Nephron (organoid): ENCODE data around the gene COX4I2.

ENCODE experiments used
- H3K27ac Mint-ChIP-seq, 3 experiments: 2 replicates each; pipeline ENCODE4 v1.8.0; 2020; ENCODE audit warnings: mixed read lengths in 3 of 3, mild to moderate bottlenecking in 2 of 3, moderate library complexity in 1 of 3
- H3K27me3 Mint-ChIP-seq: 2 replicates; pipeline ENCODE4 v1.8.0; 2021; ENCODE audit warnings: low read depth, mild to moderate bottlenecking, moderate library complexity, mixed read lengths
- H3K36me3 Mint-ChIP-seq: 2 replicates; pipeline ENCODE4 v1.8.0; 2020; ENCODE audit warnings: low read depth, mixed read lengths
- H3K4me1 Mint-ChIP-seq: 2 replicates; pipeline ENCODE4 v1.8.0; 2020; ENCODE audit warnings: mixed read lengths
- H3K4me3 Mint-ChIP-seq, 3 experiments: 2 replicates each; pipeline ENCODE4 v1.8.0; 2020; ENCODE audit warnings: mild to moderate bottlenecking in 3 of 3, mixed read lengths in 3 of 3, moderate library complexity in 2 of 3
- H3K9me3 Mint-ChIP-seq: 2 replicates; pipeline ENCODE4 v1.8.0; 2020; ENCODE audit warnings: mixed read lengths
- TF ChIP-seq, protein P1 (sequence below), 3 experiments: fragments of 200-600 bp; sonication (generic); IDR thresholded peaks; one replicate each; pipeline ENCODE4 v1.5.0; 2021; ENCODE audit warnings: antibody characterized with exemption in 3 of 3; ENCODE audit not compliant: unreplicated experiment in 3 of 3

COX4I2 gene

DNA sequence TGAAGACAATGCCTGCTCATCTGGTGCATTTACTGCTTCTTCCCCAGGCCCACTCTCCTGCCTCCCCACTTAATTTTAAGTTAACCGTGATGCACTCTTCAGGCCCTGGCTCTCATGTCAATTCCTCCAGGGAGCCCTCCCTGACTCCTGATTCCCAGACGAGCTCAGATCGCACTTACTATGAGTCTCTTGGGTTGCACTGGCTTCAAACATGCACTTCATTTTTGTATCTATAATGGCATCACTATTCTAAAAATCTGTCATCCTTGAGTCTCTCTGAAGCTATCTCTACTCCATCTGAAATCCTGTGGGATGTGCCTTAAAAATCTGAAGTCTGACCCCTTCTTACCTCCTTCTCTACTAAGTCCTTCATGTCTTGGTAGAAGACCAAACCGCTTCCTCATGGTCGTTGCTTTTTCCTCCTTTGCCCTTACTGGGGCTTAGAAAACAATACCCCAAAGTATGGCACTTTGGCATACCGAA, 24.7 kb downstream of the COX4I2 start:
- no peaks in the 10 kb centered on the region for H3K27me3 Mint-ChIP-seq
- peak overlapping the region; percentile 64 to 80 (median 76) for H3K4me3 Mint-ChIP-seq
- peaks cover 19% of the 10 kb centered on the region for H3K4me1 Mint-ChIP-seq
- no peaks in the 10 kb centered on the region for H3K9me3 Mint-ChIP-seq
- peaks cover 8% of the 10 kb centered on the region for H3K36me3 Mint-ChIP-seq
- H3K27ac Mint-ChIP-seq = peak overlapping the region; percentile 14 to 72 (median 49)
- TF ChIP-seq, protein P1, sequence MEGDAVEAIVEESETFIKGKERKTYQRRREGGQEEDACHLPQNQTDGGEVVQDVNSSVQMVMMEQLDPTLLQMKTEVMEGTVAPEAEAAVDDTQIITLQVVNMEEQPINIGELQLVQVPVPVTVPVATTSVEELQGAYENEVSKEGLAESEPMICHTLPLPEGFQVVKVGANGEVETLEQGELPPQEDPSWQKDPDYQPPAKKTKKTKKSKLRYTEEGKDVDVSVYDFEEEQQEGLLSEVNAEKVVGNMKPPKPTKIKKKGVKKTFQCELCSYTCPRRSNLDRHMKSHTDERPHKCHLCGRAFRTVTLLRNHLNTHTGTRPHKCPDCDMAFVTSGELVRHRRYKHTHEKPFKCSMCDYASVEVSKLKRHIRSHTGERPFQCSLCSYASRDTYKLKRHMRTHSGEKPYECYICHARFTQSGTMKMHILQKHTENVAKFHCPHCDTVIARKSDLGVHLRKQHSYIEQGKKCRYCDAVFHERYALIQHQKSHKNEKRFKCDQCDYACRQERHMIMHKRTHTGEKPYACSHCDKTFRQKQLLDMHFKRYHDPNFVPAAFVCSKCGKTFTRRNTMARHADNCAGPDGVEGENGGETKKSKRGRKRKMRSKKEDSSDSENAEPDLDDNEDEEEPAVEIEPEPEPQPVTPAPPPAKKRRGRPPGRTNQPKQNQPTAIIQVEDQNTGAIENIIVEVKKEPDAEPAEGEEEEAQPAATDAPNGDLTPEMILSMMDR (IDR thresholded peaks at IDR 0.05; ENCODE audit: unreplicated experiment in 3 of 3) = no peak

DNA sequence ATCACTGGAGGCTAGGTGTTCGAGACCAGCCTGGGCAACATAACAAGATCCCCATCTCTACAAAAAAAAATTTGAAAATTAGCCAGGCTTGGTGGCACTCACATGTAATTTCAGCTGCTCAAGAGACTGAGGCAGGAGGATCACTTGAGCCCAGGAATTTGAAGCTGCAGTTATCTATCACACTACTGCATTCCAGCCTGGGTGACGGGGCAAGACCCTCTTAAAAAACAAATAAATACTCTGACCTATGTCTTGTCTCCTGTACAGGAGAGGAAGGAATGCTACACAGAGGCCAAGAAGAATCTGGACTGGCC, 25.8 kb downstream of the COX4I2 start:
- no peak overlapping the region for H3K4me3 Mint-ChIP-seq
- no peaks in the 10 kb centered on the region for H3K9me3 Mint-ChIP-seq
- peaks cover 16% of the 10 kb centered on the region for H3K36me3 Mint-ChIP-seq
- no peaks in the 10 kb centered on the region for H3K27me3 Mint-ChIP-seq
- peaks cover 19% of the 10 kb centered on the region for H3K4me1 Mint-ChIP-seq
- TF ChIP-seq, protein P1 (IDR thresholded peaks at IDR 0.05; ENCODE audit: unreplicated experiment in 3 of 3) = no peak
- H3K27ac Mint-ChIP-seq = no peak overlapping the region

DNA sequence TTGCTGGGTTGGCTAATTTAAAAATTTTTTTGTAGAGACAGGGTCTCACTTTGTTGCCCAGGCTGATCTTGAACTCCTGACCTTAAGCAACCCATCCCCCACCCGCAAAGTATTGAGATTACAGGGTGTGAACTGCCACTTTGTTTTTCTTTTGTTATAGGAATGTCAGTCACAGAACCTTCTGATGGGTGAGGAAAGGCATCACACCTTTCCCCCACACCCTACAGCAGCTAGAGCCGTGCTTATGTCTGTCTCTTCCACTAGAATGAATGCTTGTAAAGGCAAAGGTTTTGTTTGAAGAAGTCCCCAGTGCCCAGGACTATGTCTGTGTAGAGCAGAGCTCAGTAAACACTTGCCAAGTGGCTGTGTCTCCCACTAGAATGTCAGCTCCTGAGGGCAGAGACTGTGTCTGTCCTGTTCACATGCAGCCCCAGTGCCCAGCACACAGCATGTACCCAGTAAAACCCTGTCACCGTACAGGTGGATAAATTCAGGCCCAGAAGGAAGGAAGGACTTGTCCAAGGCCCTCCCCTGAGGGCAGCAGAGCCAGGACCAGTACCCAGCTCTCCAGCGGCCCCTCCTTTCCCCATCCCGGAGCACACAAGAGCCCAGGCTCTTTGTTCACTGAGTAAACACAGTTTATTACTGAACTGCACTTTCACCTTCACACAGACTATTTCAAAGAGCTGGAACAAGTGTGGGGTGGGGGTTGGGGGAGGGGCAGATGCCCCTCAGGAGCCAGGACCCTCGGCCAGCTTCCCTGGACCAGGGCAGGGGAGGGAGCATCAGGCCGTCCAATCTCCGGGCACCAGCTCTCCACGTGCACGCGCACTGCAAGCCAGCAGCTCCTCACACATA, 26.4 kb downstream of the COX4I2 start:
- no peaks in the 10 kb centered on the region for H3K27me3 Mint-ChIP-seq
- peaks cover 16% of the 10 kb centered on the region for H3K36me3 Mint-ChIP-seq
- TF ChIP-seq, protein P1 (IDR thresholded peaks at IDR 0.05; ENCODE audit: unreplicated experiment in 3 of 3) = no peak
- peaks cover 19% of the 10 kb centered on the region for H3K4me1 Mint-ChIP-seq
- H3K27ac Mint-ChIP-seq = peak overlapping the region; percentile 40 to 73 (median 61)
- no peak overlapping the region for H3K4me3 Mint-ChIP-seq
- H3K9me3 Mint-ChIP-seq = no peaks in the 10 kb centered on the region

DNA sequence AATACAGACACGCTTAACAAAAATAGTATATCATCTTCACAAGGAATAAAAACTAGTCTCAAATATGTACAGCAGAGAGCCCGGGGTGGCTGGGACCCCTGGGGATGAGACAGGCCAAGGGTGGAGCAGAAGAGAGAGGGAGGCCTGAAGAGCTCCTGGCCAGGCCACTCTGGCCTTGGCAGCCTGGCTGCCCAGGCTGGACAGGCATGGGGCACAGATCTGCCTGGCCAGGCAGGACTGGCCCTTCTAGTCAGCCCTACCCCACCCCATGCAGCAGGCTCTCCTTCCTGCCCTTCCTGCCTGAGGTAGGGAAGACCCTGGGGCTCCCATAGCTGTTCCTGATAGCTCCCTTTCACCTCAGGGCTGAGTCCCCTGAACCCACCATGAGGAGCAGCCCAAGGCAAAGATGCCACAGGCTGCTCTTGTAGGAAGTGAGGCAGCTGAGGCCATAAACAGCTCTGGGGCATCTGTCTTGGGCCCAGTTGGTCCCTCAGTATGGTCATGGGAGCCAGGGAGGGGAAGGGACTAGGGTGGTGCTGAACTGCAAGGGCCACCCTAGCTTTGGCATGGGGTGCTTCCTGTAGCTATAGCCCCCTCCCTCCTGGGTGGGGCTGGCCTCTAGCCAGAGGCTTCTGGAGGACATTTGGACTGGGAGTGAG, 27.1 kb downstream of the COX4I2 start:
- peaks cover 22% of the 10 kb centered on the region for H3K4me1 Mint-ChIP-seq
- TF ChIP-seq, protein P1 (IDR thresholded peaks at IDR 0.05; ENCODE audit: unreplicated experiment in 3 of 3) = no peak
- no peaks in the 10 kb centered on the region for H3K9me3 Mint-ChIP-seq
- no peaks in the 10 kb centered on the region for H3K27me3 Mint-ChIP-seq
- peaks cover 23% of the 10 kb centered on the region for H3K36me3 Mint-ChIP-seq
- no peak overlapping the region for H3K4me3 Mint-ChIP-seq
- peak overlapping the region in 1 of 3 experiments; percentile 73 for H3K27ac Mint-ChIP-seq

DNA sequence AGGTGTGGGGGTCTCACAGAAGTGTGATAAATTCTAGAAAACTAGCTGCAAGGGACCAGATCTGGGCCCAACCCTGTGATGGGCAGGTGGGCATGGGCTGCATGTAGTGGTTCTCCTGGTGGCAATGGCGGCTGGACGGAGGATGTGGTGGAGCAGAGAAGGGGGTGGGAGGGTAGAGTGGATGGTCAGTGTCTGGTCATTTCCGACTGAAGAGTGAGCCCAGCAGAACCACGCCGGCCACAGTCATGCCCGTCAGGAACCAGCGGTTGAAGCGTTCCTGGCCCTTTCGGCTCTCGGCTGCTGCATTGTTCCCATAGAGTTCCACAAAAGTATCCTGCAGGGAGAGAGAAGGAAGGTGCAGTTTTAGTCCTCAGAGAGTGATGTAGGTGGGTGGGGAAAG, 28.0 kb downstream of the COX4I2 start:
- peak overlapping the region in 1 of 3 experiments; percentile 3 for H3K27ac Mint-ChIP-seq
- H3K4me1 Mint-ChIP-seq = peaks cover 22% of the 10 kb centered on the region
- no peaks in the 10 kb centered on the region for H3K27me3 Mint-ChIP-seq
- no peaks in the 10 kb centered on the region for H3K9me3 Mint-ChIP-seq
- peaks cover 23% of the 10 kb centered on the region for H3K36me3 Mint-ChIP-seq
- TF ChIP-seq, protein P1 (IDR thresholded peaks at IDR 0.05; ENCODE audit: unreplicated experiment in 3 of 3) = no peak
- no peak overlapping the region for H3K4me3 Mint-ChIP-seq
